ENCODE results near the gene PDIA4. TPM values are rescaled to one million over a fixed set of nuclear protein-coding genes. Genes with fewer than 3 reads are reported as not detected.
"Not testable (repeated sequence)": the region's sequence is repeated elsewhere in the genome, so short reads cannot be mapped to it uniquely, and the experiment has no call there.

The PDIA4 gene
- total RNA-seq, 1 donor from 2014 or later, result 123 TPM

GRCh38 chr7:148986742-148987009 lies 41.6 kb downstream of the PDIA4 start:
- peaks cover 3% of the 10 kb centered on the region for H3K27me3 ChIP-seq (ENCODE audit: low read depth)
- DNase-seq (no peak), ATAC-seq (no peak)
- H3K9me3 ChIP-seq, result no peaks in the 10 kb centered on the region
- intact Hi-C loops (cut with DNase I), result no loop called here
- H3K27ac ChIP-seq, result peak overlapping the region; percentile 83
- no peak overlapping the region for H3K4me3 ChIP-seq
- no peak for TF ChIP-seq CTCF (IDR thresholded peaks at IDR 0.05)
- no peaks in the 10 kb centered on the region for H3K36me3 ChIP-seq
- H3K4me1 ChIP-seq, result peaks cover 30% of the 10 kb centered on the region

- H3K27me3 ChIP-seq (ENCODE audit: low read depth), result peaks cover 3% of the 10 kb centered on the region
- H3K36me3 ChIP-seq, result no peaks in the 10 kb centered on the region
- no peak for TF ChIP-seq CTCF (IDR thresholded peaks at IDR 0.05)
- DNase-seq, result no peak
- peak; percentile 62 to 73 for ATAC-seq
- H3K27ac ChIP-seq, result no peak overlapping the region
- no peaks in the 10 kb centered on the region for H3K9me3 ChIP-seq
- intact Hi-C loops (cut with DNase I), result no loop called here
- peaks cover 29% of the 10 kb centered on the region for H3K4me1 ChIP-seq
- H3K4me3 ChIP-seq, result peak overlapping the region; percentile 61
Observed at GRCh38 chr7:148983200-148984146, 44.8 kb downstream of the PDIA4 start.

- no peak for DNase-seq
Observed at GRCh38 chr7:148982654-148983199, 45.6 kb downstream of the PDIA4 start.

GRCh38 chr7:148979827-148980226 lies 48.5 kb downstream of the PDIA4 start:
- TF ChIP-seq CTCF (IDR thresholded peaks at IDR 0.05), result no peak
- ATAC-seq, result no peak

More at GRCh38 chr7:148982654-148983199, 45.6 kb downstream of the PDIA4 start:
- no peaks in the 10 kb centered on the region for H3K9me3 ChIP-seq
- ATAC-seq, result no peak
- peaks cover 3% of the 10 kb centered on the region for H3K27me3 ChIP-seq (ENCODE audit: low read depth)
- TF ChIP-seq CTCF (IDR thresholded peaks at IDR 0.05), result no peak
- peaks cover 22% of the 10 kb centered on the region for H3K4me1 ChIP-seq
- intact Hi-C loops (cut with DNase I), result no loop called here
- no peaks in the 10 kb centered on the region for H3K36me3 ChIP-seq
- no peak overlapping the region for H3K27ac ChIP-seq
- H3K4me3 ChIP-seq, result peak overlapping the region; percentile 61

GRCh38 chr7:148979072-148979471 lies 49.2 kb downstream of the PDIA4 start:
- H3K36me3 ChIP-seq; DNase-seq; H3K9me3 ChIP-seq; H3K27me3 ChIP-seq (ENCODE audit: low read depth); ATAC-seq; intact Hi-C loops (cut with DNase I); H3K4me3 ChIP-seq; H3K27ac ChIP-seq; H3K4me1 ChIP-seq: not testable (repeated sequence)

More at GRCh38 chr7:148979827-148980226, 48.5 kb downstream of the PDIA4 start:
- no peaks in the 10 kb centered on the region for H3K36me3 ChIP-seq
- peaks cover 16% of the 10 kb centered on the region for H3K4me1 ChIP-seq
- intact Hi-C loops (cut with DNase I), result no loop called here
- H3K9me3 ChIP-seq, result no peaks in the 10 kb centered on the region
- no peak overlapping the region for H3K27ac ChIP-seq
- DNase-seq, result no peak
- H3K27me3 ChIP-seq (ENCODE audit: low read depth), result peaks cover 7% of the 10 kb centered on the region
- H3K4me3 ChIP-seq, result no peak overlapping the region

- no peaks in the 10 kb centered on the region for H3K36me3 ChIP-seq
- peaks cover 7% of the 10 kb centered on the region for H3K27me3 ChIP-seq (ENCODE audit: low read depth)
- H3K4me1 ChIP-seq, result peaks cover 5% of the 10 kb centered on the region
- DNase-seq, result no peak
- no peaks in the 10 kb centered on the region for H3K9me3 ChIP-seq
- intact Hi-C loops (cut with DNase I), result no loop called here
- H3K27ac ChIP-seq, result no peak overlapping the region
- no peak for ATAC-seq
- TF ChIP-seq CTCF (IDR thresholded peaks at IDR 0.05), result no peak
- no peak overlapping the region for H3K4me3 ChIP-seq
Observed at GRCh38 chr7:148978091-148978490, 50.2 kb downstream of the PDIA4 start.
